GM15510 (cell line): ENCODE measurements around the gene GPM6B.

Experiments used
- POLR2A ChIP-seq: IDR thresholded peaks from 3 replicates; pipeline ENCODE4 v1.6.1; 2011; ENCODE audit warnings: borderline replicate concordance; ENCODE audit not compliant: insufficient read length; ENCODE audit errors: extremely low read depth

GPM6B gene, protein sequence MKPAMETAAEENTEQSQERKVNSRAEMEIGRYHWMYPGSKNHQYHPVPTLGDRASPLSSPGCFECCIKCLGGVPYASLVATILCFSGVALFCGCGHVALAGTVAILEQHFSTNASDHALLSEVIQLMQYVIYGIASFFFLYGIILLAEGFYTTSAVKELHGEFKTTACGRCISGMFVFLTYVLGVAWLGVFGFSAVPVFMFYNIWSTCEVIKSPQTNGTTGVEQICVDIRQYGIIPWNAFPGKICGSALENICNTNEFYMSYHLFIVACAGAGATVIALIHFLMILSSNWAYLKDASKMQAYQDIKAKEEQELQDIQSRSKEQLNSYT

DNA sequence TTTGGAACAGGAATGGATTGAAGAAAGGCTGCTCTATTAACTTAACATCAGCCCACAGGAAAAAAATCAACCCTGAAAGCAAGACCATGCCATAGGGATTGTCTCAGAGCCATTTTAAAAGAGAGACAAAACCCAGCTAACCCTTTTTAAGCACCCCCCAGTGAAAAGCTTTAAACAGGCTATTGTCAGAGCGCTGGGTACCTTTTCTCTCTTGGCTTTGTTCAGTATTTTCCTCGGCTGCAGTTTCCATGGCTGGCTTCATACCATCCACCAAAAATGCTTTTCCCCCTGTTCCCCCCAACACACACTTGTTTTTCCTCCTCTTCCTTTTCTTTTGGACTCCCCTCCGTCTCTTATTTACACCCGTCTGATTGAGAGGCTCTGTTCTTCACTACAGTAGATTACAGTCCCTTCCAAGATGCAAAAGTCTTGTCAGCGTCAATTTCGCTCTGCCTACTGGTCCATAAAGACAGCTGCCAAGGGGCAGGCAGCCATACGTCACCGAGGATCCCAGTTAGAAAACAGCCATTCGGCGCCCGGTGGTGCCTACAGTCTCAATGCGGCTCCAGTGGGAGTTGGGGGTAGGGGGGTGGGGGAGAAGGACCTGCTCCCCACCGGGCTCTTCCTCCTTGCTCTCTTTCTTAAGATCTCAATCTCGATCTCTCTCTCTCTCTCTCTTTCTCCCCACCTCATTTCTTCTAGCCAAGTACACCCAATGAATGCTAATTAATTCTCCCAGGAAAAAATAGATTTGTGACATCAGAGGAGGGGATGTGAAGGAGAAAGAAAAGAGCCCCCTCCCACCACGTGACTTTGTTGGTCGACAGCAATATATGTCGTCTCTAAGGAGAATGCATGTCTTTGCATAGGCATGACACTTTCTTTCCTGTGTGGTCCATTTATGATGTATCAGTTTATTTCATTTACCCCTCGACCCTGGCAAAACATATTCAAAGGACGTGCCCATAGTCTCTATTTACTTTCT lies at the start of gene GPM6B:
GPM6B (minus strand) TSS at position 451 of the 985 bp plus-strand sequence; CDS start at position 262, 189 bp downstream.
- TF ChIP-seq POLR2A = no peak

DNA sequence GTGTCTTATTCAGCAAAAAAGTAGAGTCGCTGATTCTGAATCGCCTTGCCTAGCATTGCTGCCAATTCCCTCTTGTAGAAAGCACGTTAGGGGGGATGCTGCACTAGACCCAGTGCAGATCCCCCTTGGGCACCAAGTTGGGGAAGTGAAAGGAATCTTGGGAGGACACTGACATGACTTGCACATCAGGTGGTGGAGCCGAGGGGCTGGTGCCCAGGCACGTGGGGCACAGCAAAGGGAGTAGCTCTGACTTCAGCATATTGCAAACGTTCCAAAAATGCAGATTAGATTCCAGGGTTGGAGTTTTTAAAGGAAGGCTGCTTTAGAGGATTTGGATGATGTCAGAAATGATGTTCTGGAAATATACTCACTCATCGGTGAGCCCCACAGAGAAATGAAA lies 47.4 kb upstream of the GPM6B start:
- no peak for TF ChIP-seq POLR2A

DNA sequence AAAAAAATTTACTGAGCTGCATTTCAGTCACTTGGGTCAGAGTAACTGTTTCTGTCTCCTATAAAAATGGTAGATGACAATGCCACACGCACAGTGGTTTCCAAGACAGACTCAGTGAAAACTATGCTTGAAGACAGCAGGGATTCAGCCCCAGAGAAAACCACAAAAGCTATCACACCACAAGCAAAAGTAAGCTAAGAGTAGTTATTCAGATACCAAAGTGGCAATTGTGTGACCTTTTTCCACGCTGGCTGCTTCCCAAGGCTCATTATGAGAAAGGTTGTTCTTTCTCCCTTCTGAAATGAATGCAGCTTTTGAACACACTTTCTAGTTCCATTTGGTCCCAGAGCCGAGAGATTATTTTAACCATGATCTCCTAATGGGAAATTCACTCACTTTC lies 46.4 kb upstream of the GPM6B start:
- TF ChIP-seq POLR2A = no peak

DNA sequence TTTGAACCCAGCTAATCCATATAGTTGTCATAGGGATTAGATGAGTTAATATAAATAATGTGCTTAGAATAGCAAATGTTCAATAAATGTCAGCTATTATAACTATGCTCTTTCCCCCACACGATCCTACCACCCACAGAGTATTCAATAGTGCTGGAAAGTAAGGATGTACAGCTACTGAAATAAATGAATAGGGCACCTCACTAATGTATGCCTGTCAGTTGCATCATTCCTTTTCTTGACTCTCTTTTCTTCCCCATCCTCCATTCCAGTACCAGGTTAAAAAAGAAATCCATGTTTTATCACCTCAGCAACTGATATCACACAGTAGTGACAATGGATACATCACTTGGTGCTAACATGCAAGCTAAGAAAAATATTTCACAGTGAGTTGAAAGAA lies 42.8 kb upstream of the GPM6B start:
- TF ChIP-seq POLR2A = no peak

GRCh38 chrX:13857804-13858203 lies 40.9 kb upstream of the GPM6B start:
- no peak for TF ChIP-seq POLR2A

DNA sequence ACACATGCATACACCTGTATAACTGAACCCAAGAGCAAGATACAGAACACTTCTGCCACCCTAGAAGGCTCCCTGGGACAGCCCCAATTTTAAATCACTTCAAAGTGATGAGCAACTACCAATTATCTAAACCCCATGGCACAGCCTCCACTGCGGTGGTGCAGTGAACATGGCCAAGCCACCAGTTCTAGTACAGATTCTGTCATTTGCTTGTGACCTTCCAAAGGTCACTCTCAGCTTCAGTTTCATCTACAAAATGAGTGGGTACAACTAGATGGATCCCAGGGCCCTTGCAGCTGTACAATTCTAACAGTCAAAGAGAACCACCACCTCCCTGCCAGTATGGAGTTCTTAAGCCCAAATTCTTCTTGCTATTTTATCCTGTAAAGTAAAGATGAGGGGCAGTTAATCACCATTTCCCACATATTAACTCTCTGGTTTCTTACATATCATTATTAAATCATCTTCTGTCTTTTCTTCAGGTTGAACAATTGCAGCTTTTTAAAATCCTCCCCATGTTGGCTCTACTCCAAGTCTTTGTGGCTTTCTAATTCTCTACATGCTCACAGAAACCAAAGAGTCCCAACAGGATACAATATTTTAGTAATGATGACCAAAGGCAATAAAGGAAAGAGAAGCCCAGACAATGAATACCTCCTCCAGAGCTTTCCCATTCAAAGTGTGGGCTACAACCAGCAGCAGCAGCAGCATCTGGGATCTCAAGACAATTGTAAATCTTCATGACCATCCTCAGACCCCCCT lies 39.0 kb upstream of the GPM6B start:
- no peak for TF ChIP-seq POLR2A

- TF ChIP-seq POLR2A = no peak
These were observed 37.1 kb upstream of the GPM6B start for GRCh38 chrX:13854003-13854402.

DNA sequence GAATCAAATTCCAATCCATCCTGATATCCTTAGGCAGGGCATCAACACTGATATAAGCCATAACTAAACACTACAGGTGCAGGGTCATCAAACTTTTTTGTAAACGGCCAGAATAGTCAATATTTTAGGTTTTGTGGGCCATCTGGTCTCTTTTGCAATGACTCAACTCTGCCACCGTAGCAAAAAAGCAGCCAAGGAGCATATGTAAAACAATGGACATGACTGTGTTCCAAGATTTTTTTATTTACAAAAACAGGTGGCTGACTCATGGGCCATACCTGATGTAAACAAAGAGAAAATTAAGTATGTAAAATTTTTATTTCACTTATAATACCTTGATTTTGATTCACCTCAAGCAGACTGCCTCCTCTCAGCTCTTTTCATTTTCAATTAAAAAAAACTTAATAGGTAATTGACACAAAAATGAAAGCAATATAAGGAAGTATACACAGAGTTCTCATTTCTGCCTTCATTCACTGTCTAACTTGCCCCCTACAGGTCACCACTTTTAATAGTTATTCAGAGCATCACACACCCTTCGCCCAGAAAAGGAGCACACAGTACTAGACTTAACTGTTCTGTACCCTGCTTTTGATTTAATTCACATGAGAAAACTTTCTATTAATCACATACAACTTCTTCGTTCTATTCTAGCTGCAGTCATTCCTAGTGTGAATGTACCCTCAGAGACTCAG lies 35.3 kb upstream of the GPM6B start:
- TF ChIP-seq POLR2A = no peak

DNA sequence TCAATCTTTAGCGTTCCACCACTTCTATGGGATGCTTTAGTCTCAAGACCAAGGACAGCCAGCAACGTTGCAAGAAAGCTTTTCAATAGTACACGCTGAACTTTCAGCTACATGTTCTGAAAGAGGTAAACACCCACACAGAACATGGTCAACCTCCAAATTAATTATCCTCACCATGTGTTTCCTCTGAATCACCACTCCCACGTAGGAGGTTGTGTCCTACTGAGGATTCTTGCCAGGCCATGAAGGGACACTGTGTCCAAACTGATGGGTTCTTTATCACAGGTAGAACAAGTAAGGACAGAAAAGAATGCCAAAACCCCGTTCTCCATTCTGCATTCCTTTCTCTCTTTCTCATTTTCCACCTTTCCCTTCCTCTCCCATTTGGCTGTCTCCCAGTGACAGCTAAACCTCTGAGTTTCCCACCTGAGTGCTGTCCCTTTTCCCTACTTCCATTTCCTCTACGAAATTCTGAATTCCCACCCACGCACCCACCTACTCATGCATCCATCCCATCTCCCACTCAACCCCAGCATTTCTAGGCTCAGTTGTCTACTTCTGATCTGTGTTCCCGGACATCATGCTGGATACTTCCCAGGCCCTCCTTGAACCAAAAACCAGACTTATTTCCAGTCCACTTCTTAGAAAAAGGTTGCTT lies 29.0 kb upstream of the GPM6B start:
- no peak for TF ChIP-seq POLR2A

- TF ChIP-seq POLR2A = no peak
These were observed 26.3 kb upstream of the GPM6B start for GRCh38 chrX:13843150-13843721.

DNA sequence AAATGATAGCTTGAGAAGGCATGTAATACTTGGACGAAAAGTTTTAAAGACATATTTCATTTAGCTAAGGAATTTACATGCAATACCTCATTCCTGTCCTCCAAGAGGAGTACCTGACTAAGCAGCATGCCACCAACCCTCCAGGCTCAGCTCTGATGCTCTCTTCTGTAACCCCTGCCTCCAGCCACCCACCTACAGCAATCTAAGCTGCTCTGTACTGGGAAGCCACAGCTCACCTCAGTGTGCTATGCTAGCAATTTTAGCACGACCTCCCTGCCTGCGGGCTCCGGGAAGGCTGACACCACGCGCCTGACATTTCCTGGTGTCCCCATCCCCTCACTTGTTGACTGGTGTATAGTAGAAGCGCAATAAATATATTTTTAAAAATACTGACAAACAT lies 23.2 kb upstream of the GPM6B start:
- TF ChIP-seq POLR2A = no peak

- no peak for TF ChIP-seq POLR2A
These were observed 20.4 kb upstream of the GPM6B start for GRCh38 chrX:13837290-13837745.

DNA sequence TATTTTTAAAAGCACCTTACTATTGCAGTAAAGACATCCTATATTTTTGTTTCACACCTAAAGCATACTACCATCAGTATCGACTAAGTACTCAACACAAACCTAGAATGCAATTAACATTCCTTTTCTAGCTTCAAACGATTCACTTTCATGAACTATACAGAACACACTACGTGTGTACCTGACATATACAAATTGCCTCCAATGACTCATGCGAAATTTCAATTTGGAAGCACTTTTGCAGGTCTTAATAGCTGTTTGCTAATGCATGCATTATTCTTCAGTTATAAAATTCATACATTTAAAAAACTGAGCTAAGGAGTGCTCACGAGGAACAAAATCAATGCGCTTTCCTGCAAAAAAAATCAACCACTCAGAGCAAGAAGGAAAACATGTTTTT lies 19.7 kb upstream of the GPM6B start:
- TF ChIP-seq POLR2A = no peak

GRCh38 chrX:13835825-13836224 lies 18.9 kb upstream of the GPM6B start:
- TF ChIP-seq POLR2A = no peak

DNA sequence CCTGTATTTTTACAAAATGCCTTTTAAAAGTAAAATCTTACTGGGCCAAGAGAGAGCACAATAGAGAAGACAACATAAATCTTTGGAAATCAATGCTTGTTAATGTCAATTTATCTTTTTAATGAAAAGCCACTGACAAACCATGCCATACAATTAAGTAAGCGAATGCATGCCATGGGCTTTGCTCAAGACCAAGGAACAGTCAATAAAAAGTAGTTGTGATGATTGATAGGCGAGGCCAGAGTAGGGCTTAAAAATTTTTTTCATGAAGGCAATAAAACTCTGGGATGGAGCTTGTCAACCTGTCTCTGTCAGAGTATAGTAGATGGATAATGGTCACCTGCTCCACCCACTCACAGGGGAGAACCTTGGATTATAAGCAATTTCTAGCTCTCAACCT lies 17.5 kb upstream of the GPM6B start:
- no peak for TF ChIP-seq POLR2A
